H1 (cell line): ENCODE measurements around the gene ROPN1. TPM values are rescaled to one million over a fixed set of nuclear protein-coding genes. Genes with fewer than 3 reads are reported as not detected.

Experiments
- NANOG ChIP-seq: IDR thresholded peaks from 2 replicates; pipeline ENCODE4 v1.6.1; 2011; ENCODE audit warnings: low read length, low read depth, mild to moderate bottlenecking, inconsistent platforms; ENCODE audit not compliant: insufficient read depth, poor library complexity, severe bottlenecking
- RXRA ChIP-seq: IDR thresholded peaks from 2 replicates; pipeline ENCODE4 v1.6.1; 2011; ENCODE audit warnings: low read depth, mild to moderate bottlenecking, low read length, moderate library complexity; ENCODE audit not compliant: insufficient read depth
- TBP ChIP-seq: IDR thresholded peaks from 2 replicates; pipeline ENCODE4 v1.6.1; 2011; ENCODE audit warnings: low read depth, low read length, improper control_type of control experiment
- TEAD4 ChIP-seq: IDR thresholded peaks from 2 replicates; pipeline ENCODE4 v1.6.1; 2012; ENCODE audit warnings: low read depth, low read length, inconsistent platforms, mixed read lengths
- ZNF274 ChIP-seq: IDR thresholded peaks from 2 replicates; pipeline ENCODE4 v1.7.0; 2012; ENCODE audit warnings: low read length, borderline replicate concordance; ENCODE audit errors: extremely low read depth
- polyA plus RNA-seq, 7 experiments: library from polyadenylated mRNA; depleted of rRNA in 3 of 7; stranded (reverse) in 5 of 7; unstranded in 2 of 7; fragments of >200 nt in 5 of 7; fragments of 200-250 nt in 2 of 7; gene quantifications; 1 replicate in 5 of 7; 2 replicates in 1 of 7; 4 replicates in 1 of 7; pipeline versions ENCODE4 v1.2.1 to v1.2.3, GENCODE V29; 2011 to 2013; ENCODE audit warnings: missing spikeins in 2 of 7, mixed read lengths in 2 of 7
- total RNA-seq: library from RNA; stranded (reverse); fragmentation: NEBNext Ultra II Directional; extraction: Animal tissue kit (Norgen Biotek cat#: 25700); gene quantifications from 2 replicates; pipeline ENCODE4 v1.2.1, GENCODE V29; 2021
- TF ChIP-seq, protein P1 (sequence below): fragments of 300-600 bp; sonication (generic); IDR thresholded peaks from 2 replicates; pipeline ENCODE4 v1.7.1; 2012; ENCODE audit warnings: low read length, moderate library complexity, mild to moderate bottlenecking, inconsistent platforms; ENCODE audit not compliant: insufficient replicate concordance
- TF ChIP-seq, protein P2 (sequence below), 3 experiments: IDR thresholded peaks; 1 replicate in 2 of 3; 2 replicates in 1 of 3; pipeline versions ENCODE4 v1.5.1 to v1.6.1; 2011; ENCODE audit warnings: low read length in 3 of 3, mild to moderate bottlenecking in 3 of 3, inconsistent platforms in 2 of 3, low read depth in 1 of 3, moderate library complexity in 1 of 3; ENCODE audit not compliant: insufficient read depth in 1 of 3; ENCODE audit errors: control extremely low read depth in 1 of 3

The ROPN1 gene
- total and polyA plus RNA-seq, 2 of the 8 experiments (the other 6 are each of a cell fraction or from before 2014, with no cell fraction given): 0.03 TPM; not detected in 1

DNA sequence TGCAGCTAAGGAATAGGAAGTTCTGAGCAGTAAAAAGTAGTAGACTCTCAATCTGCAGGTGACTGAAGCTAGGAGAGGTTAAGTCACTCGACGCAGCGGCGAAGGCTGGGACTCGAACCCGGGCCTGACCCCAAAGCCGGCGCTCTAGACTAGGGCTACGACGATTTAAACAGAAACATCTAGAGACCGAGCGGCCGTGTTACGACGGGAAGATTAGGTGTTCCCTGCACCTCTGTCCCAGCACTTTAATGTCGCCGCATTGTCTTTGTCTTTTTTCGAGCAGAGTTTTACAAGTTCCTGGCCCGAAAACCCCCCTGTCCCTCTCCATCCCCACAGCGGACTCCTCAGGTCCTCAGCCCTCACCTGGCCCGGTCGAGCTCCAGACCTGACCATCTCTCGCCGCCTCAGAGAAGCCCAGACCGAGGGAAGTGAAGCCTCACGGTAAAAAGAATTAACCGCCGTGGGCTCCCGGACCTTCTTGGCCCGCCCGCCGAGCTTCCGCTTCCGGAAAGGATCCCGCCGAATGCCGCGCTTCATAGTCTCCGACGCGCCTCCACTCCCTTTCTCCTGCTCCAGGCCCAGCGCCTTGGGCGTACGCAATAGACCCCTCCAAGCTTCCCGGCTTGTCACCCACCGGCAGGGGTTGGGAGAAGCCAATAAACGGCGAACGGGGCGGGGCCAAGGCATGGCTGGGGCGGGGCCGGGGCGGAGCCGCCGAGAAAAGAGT, 31.0 kb downstream of the ROPN1 start, which contains the start of gene CCDC14 (continued):
- TF ChIP-seq, protein P1, sequence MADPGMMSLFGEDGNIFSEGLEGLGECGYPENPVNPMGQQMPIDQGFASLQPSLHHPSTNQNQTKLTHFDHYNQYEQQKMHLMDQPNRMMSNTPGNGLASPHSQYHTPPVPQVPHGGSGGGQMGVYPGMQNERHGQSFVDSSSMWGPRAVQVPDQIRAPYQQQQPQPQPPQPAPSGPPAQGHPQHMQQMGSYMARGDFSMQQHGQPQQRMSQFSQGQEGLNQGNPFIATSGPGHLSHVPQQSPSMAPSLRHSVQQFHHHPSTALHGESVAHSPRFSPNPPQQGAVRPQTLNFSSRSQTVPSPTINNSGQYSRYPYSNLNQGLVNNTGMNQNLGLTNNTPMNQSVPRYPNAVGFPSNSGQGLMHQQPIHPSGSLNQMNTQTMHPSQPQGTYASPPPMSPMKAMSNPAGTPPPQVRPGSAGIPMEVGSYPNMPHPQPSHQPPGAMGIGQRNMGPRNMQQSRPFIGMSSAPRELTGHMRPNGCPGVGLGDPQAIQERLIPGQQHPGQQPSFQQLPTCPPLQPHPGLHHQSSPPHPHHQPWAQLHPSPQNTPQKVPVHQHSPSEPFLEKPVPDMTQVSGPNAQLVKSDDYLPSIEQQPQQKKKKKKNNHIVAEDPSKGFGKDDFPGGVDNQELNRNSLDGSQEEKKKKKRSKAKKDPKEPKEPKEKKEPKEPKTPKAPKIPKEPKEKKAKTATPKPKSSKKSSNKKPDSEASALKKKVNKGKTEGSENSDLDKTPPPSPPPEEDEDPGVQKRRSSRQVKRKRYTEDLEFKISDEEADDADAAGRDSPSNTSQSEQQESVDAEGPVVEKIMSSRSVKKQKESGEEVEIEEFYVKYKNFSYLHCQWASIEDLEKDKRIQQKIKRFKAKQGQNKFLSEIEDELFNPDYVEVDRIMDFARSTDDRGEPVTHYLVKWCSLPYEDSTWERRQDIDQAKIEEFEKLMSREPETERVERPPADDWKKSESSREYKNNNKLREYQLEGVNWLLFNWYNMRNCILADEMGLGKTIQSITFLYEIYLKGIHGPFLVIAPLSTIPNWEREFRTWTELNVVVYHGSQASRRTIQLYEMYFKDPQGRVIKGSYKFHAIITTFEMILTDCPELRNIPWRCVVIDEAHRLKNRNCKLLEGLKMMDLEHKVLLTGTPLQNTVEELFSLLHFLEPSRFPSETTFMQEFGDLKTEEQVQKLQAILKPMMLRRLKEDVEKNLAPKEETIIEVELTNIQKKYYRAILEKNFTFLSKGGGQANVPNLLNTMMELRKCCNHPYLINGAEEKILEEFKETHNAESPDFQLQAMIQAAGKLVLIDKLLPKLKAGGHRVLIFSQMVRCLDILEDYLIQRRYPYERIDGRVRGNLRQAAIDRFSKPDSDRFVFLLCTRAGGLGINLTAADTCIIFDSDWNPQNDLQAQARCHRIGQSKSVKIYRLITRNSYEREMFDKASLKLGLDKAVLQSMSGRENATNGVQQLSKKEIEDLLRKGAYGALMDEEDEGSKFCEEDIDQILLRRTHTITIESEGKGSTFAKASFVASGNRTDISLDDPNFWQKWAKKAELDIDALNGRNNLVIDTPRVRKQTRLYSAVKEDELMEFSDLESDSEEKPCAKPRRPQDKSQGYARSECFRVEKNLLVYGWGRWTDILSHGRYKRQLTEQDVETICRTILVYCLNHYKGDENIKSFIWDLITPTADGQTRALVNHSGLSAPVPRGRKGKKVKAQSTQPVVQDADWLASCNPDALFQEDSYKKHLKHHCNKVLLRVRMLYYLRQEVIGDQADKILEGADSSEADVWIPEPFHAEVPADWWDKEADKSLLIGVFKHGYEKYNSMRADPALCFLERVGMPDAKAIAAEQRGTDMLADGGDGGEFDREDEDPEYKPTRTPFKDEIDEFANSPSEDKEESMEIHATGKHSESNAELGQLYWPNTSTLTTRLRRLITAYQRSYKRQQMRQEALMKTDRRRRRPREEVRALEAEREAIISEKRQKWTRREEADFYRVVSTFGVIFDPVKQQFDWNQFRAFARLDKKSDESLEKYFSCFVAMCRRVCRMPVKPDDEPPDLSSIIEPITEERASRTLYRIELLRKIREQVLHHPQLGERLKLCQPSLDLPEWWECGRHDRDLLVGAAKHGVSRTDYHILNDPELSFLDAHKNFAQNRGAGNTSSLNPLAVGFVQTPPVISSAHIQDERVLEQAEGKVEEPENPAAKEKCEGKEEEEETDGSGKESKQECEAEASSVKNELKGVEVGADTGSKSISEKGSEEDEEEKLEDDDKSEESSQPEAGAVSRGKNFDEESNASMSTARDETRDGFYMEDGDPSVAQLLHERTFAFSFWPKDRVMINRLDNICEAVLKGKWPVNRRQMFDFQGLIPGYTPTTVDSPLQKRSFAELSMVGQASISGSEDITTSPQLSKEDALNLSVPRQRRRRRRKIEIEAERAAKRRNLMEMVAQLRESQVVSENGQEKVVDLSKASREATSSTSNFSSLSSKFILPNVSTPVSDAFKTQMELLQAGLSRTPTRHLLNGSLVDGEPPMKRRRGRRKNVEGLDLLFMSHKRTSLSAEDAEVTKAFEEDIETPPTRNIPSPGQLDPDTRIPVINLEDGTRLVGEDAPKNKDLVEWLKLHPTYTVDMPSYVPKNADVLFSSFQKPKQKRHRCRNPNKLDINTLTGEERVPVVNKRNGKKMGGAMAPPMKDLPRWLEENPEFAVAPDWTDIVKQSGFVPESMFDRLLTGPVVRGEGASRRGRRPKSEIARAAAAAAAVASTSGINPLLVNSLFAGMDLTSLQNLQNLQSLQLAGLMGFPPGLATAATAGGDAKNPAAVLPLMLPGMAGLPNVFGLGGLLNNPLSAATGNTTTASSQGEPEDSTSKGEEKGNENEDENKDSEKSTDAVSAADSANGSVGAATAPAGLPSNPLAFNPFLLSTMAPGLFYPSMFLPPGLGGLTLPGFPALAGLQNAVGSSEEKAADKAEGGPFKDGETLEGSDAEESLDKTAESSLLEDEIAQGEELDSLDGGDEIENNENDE: no peak
- TF ChIP-seq TEAD4: no peak
- TF ChIP-seq ZNF274: no peak
- TF ChIP-seq TBP: peak; percentile 85
- TF ChIP-seq RXRA: no peak
- TF ChIP-seq, protein P2, sequence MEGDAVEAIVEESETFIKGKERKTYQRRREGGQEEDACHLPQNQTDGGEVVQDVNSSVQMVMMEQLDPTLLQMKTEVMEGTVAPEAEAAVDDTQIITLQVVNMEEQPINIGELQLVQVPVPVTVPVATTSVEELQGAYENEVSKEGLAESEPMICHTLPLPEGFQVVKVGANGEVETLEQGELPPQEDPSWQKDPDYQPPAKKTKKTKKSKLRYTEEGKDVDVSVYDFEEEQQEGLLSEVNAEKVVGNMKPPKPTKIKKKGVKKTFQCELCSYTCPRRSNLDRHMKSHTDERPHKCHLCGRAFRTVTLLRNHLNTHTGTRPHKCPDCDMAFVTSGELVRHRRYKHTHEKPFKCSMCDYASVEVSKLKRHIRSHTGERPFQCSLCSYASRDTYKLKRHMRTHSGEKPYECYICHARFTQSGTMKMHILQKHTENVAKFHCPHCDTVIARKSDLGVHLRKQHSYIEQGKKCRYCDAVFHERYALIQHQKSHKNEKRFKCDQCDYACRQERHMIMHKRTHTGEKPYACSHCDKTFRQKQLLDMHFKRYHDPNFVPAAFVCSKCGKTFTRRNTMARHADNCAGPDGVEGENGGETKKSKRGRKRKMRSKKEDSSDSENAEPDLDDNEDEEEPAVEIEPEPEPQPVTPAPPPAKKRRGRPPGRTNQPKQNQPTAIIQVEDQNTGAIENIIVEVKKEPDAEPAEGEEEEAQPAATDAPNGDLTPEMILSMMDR (IDR thresholded peaks at IDR 0.05; ENCODE audit: control extremely low read depth in 1 of 3, insufficient read depth in 1 of 3, low read depth in 1 of 3, low read length in 3 of 3): no peak; a peak in 1 of 4 replicates
- TF ChIP-seq NANOG: no peak
